IMR-90 (cell line): ENCODE measurements around the gene DARS1.

ENCODE experiments used
- BHLHE40 ChIP-seq: fragments of 150-350 bp; IDR thresholded peaks from 2 replicates; pipeline ENCODE4 v1.6.1; 2016; ENCODE audit warnings: mild to moderate bottlenecking, low read depth, low read length
- CTCF ChIP-seq: conservative IDR thresholded peaks from 2 replicates; pipeline ENCODE4 v1.5.1; 2012; ENCODE audit warnings: mild to moderate bottlenecking, low read depth, low read length, improper control_type of control experiment
- MAFK ChIP-seq: IDR thresholded peaks from 2 replicates; pipeline ENCODE4 v1.6.1; 2012; ENCODE audit warnings: low read depth, low read length, improper control_type of control experiment
- POLR2A ChIP-seq: IDR thresholded peaks from 2 replicates; pipeline ENCODE4 v1.6.1; 2012; ENCODE audit warnings: mild to moderate bottlenecking, low read depth, low read length
- RAD21 ChIP-seq: IDR thresholded peaks from 2 replicates; pipeline ENCODE4 v1.6.1; 2012; ENCODE audit warnings: low read length, improper control_type of control experiment
- TF ChIP-seq, protein P1 (sequence below): fragments of 150-350 bp; IDR thresholded peaks from 2 replicates; pipeline ENCODE4 v1.6.1; 2017; ENCODE audit warnings: mild to moderate bottlenecking, antibody characterized with exemption, low read length, low read depth

DNA sequence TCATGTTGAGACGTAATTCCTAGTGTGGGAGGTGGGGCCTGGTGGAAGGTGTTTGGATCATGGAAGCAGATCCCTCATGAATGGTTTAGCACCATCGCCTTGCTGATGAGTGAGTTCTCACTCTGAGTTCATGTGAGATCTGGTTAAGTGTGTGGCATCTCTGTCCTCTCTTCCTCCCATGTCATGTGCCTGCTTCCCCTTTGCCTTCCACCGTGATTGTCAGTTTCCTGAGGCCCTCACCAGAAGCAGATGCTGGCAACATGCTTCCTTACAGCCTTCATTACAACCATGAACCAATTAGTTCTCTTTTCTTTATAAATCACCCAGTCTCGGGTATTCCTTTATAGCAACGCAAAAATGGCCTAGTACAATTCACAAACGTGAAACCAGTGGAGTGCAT lies 94.6 kb downstream of the DARS1 start:
- TF ChIP-seq CTCF, result no peak
- no peak for TF ChIP-seq POLR2A
- TF ChIP-seq BHLHE40, result no peak
- no peak for TF ChIP-seq RAD21
- TF ChIP-seq, protein P1, sequence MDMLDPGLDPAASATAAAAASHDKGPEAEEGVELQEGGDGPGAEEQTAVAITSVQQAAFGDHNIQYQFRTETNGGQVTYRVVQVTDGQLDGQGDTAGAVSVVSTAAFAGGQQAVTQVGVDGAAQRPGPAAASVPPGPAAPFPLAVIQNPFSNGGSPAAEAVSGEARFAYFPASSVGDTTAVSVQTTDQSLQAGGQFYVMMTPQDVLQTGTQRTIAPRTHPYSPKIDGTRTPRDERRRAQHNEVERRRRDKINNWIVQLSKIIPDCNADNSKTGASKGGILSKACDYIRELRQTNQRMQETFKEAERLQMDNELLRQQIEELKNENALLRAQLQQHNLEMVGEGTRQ, result no peak
- no peak for TF ChIP-seq MAFK
